Measurements from ENCODE around the gene CCDC3.

- TF ChIP-seq CTCF (IDR thresholded peaks at IDR 0.05) = no peak
- no peak for TF ChIP-seq POLR2A (IDR thresholded peaks at IDR 0.05)
Observed at GRCh38 chr10:12925845-12926244, 75.7 kb downstream of the CCDC3 start.

All from uterus (tissue), 2 donors.